Measurements from ENCODE around the gene RAB33A. TPM values are rescaled to one million over a fixed set of nuclear protein-coding genes. Genes with fewer than 3 reads are reported as not detected.
A peak's percentile ranks its signal among the peaks of the same experiment; 100 is the strongest.

Gene RAB33A
- total RNA-seq (2014; rRNA removed; shearing (Covaris generic)) = 0.16 TPM in 1 of 2 replicates, not detected in the other
- 0.06 TPM in 1 of 2 replicates, not detected in the other for polyA plus RNA-seq (2015; cell fraction: cytosol; rRNA removed)
- not detected in 2 replicates for polyA plus RNA-seq (2015; cell fraction: nucleus; rRNA removed)

GRCh38 chrX:130171446-130172126 is at the start of gene RAB33A:
RAB33A (plus strand) TSS chrX:130171962; CDS start chrX:130172063, 101 bp downstream.
- no peak for DNase-seq (ENCODE audit: low read depth)

GRCh38 chrX:130124577-130124976 is 47.2 kb upstream of the RAB33A start:
- DNase-seq (ENCODE audit: low read depth) = no peak

GRCh38 chrX:130125091-130125874 is 46.5 kb upstream of the RAB33A start:
- DNase-seq (ENCODE audit: low read depth) = no peak

- DNase-seq (ENCODE audit: low read depth) = no peak
Observed at GRCh38 chrX:130130990-130131389, 40.8 kb upstream of the RAB33A start.

- DNase-seq (ENCODE audit: low read depth) = no peak
Observed at GRCh38 chrX:130136496-130136895, 35.3 kb upstream of the RAB33A start.

- no peak for DNase-seq (ENCODE audit: low read depth)
Observed at GRCh38 chrX:130136961-130137360, 34.8 kb upstream of the RAB33A start.

- no peak for DNase-seq (ENCODE audit: low read depth)
Observed at GRCh38 chrX:130139474-130140201, 32.1 kb upstream of the RAB33A start.

GRCh38 chrX:130144509-130144908 is 27.3 kb upstream of the RAB33A start:
- no peak for DNase-seq (ENCODE audit: low read depth)

- DNase-seq (ENCODE audit: low read depth) = no peak
Observed at GRCh38 chrX:130145123-130145522, 26.6 kb upstream of the RAB33A start.

- DNase-seq (ENCODE audit: low read depth) = no peak
Observed at GRCh38 chrX:130147631-130148030, 24.1 kb upstream of the RAB33A start.

- DNase-seq (ENCODE audit: low read depth) = no peak
Observed at GRCh38 chrX:130155564-130155963, 16.2 kb upstream of the RAB33A start.

- DNase-seq (ENCODE audit: low read depth) = no peak
Observed at GRCh38 chrX:130158311-130158710, 13.5 kb upstream of the RAB33A start.

GRCh38 chrX:130159776-130160175 is 12.0 kb upstream of the RAB33A start:
- no peak for DNase-seq (ENCODE audit: low read depth)

- DNase-seq (ENCODE audit: low read depth) = no peak
Observed at GRCh38 chrX:130162094-130162735, 9.5 kb upstream of the RAB33A start.

- DNase-seq (ENCODE audit: low read depth) = no peak
Observed at GRCh38 chrX:130163398-130163797, 8.4 kb upstream of the RAB33A start.

- DNase-seq (ENCODE audit: low read depth) = no peak
Observed at GRCh38 chrX:130165181-130165702, 6.5 kb upstream of the RAB33A start.

GRCh38 chrX:130165703-130166502 is 5.9 kb upstream of the RAB33A start, which contains the start of gene AIFM1:
AIFM1 (minus strand) TSS chrX:130165841; CDS start chrX:130165656, 185 bp downstream.
- DNase-seq (ENCODE audit: low read depth) = peak; percentile 95

GRCh38 chrX:130166503-130166777 is 5.3 kb upstream of the RAB33A start:
- no peak for DNase-seq (ENCODE audit: low read depth)

- no peak for DNase-seq (ENCODE audit: low read depth)
Observed at GRCh38 chrX:130167040-130167439, 4.7 kb upstream of the RAB33A start.

GRCh38 chrX:130170752-130171445 is 863 bp upstream of the RAB33A start:
- no peak for DNase-seq (ENCODE audit: low read depth)

All from HT1080 (cell line).